ENCODE data around the gene BBLN.

BBLN gene

DNA sequence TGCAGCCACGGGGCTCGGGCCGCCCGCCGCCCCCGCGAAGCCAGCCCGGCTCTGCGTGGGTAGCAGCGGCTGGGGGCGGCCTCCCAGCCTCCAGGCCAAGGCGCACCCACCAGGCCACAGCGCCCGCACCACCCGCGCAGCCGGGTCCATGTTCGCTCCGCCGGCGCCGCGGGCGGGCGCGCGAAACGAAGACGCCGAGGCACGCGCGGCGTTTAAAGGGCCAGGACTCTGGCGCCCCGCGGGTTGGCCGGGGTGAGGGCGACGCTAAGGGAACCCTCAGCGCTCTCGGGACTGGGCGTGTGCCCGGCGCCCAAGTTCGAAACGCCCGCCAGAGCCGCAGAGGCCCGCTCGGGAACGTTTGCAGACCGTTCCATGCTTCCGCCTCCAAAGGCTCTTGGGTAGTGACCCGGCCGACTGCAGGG is 32.5 kb upstream of the BBLN start, which contains the start of gene PTGES2:
PTGES2 (minus strand) TSS at position 162 of the 422 bp plus-strand sequence; CDS start at position 150, 12 bp downstream.
- Histone ChIP-seq H3K27me3 (ENCODE audit: insufficient read depth, low read length) (no peaks in the 10 kb centered on the region), H3K4me2 (ENCODE audit: low read length) (peak within 1 kb of the TSS; percentile 94), H3K4me1 (ENCODE audit: insufficient read depth, low read length, severe bottlenecking) (peaks cover 26% of the 10 kb centered on the region), H3K79me2 (ENCODE audit: insufficient read depth, low read length) (peaks cover 10% of the 10 kb centered on the region), H3K4me3 (ENCODE audit: low read depth, low read length, poor library complexity, severe bottlenecking) (peak within 1 kb of the TSS; percentile 92), H3K9me2 (ENCODE audit: low read depth, low read length) (no peaks in the 10 kb centered on the region), H3K9me3 (ENCODE audit: low read length) (no peaks in the 10 kb centered on the region), H3K27ac (ENCODE audit: low read depth, low read length, poor library complexity, severe bottlenecking) (peak within 1 kb of the TSS; percentile 88), H3F3A (ENCODE audit: insufficient read depth, low read length) (no peaks in the 10 kb centered on the region), H2AFZ (ENCODE audit: low read length) (no peak within 1 kb of the TSS), H3K36me3 (ENCODE audit: insufficient read depth, low read length) (peaks cover 19% of the 10 kb centered on the region), H4K20me1 (ENCODE audit: insufficient read depth, low read length) (no peaks in the 10 kb centered on the region), H3K9ac (ENCODE audit: low read length) (peak within 1 kb of the TSS; percentile 88)
- TF ChIP-seq, protein P1, sequence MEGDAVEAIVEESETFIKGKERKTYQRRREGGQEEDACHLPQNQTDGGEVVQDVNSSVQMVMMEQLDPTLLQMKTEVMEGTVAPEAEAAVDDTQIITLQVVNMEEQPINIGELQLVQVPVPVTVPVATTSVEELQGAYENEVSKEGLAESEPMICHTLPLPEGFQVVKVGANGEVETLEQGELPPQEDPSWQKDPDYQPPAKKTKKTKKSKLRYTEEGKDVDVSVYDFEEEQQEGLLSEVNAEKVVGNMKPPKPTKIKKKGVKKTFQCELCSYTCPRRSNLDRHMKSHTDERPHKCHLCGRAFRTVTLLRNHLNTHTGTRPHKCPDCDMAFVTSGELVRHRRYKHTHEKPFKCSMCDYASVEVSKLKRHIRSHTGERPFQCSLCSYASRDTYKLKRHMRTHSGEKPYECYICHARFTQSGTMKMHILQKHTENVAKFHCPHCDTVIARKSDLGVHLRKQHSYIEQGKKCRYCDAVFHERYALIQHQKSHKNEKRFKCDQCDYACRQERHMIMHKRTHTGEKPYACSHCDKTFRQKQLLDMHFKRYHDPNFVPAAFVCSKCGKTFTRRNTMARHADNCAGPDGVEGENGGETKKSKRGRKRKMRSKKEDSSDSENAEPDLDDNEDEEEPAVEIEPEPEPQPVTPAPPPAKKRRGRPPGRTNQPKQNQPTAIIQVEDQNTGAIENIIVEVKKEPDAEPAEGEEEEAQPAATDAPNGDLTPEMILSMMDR (IDR thresholded peaks at IDR 0.05; ENCODE audit: low read length), result no peak
- TF ChIP-seq EZH2 (IDR thresholded peaks at IDR 0.05; ENCODE audit: borderline replicate concordance, low read length), result no peak

DNA sequence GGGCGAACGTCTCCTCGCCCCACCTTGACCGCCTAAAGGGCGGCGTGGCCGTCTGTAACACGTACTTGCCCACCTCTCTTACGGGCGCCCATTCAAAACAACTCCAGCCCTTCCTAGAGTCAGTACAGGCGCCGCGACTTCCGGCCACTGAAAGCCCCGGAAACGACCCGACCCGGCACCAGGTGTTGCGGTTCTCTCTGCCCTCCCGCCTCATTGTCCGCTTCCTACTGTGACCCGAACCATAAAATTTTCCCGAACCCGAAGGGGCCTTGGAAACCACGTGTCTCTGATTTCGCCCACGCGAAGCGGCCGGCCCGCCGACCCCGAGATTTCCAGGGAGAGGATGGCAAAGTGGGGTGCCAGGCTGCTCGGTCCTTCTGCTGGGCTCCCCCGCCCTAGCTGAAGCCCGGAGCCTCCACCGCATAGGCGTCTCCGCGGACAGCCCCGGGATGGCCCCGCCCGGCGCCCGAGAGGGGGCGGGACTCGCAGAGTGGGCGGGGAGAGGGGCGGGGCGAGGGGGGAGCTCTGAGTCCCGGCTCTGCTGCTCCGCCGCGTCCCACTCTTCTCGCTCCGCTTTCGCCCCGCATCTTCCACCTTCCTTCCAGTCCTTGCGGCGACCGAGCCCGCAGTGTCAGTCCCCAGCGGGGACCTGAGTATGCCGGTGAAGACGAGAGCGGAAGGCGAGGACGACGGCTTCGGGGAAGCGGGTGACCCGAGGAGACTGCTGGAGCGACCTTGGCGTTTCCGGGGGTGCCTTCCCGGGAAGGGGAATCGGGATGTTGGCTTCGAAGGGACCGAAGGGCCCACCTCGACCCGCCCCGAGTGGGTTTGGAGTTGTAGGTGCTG is 31.9 kb upstream of the BBLN start:
- H4K20me1 ChIP-seq (ENCODE audit: insufficient read depth, low read length), result no peaks in the 10 kb centered on the region
- H3K4me3 ChIP-seq (ENCODE audit: low read depth, low read length, poor library complexity, severe bottlenecking), result peak overlapping the region; percentile 92

DNA sequence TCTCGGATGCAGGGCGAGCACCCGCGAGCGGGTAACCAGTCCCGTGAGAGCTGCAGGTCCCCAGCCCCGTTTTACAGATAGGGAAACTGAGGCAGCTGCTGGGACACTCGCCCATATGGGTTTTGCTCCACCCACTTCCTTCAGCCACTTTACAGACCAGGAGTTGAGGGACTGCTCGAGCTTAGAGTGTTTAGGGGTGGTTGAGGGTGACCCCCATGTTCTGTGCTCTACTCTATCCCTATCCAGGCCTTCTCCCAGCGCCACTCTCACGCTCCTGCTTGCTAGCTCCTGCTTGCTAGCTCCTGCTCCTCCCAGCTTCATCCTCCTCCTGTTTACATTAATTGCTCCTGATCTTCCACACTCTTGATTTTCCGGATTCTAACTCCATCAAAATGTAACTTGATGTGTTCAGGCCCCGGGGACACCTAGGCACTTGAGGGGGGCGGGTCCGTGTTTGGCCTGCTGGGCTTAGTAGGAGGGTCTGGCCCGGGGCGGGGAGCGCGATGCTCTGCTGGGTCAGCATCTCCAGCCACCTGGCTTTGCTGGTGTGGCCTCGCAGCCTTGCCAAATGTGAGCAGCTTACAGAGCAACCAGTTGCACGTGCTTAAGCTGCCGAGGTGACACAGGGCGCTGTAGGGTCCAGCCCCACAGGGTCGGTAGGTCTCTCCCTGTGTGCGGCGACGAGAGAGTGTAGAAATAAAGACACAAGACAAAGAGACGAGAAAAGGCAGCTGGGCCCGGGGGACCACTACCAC is 31.1 kb upstream of the BBLN start:
- Histone ChIP-seq H3K4me3 (ENCODE audit: low read depth, low read length, poor library complexity, severe bottlenecking) (peak overlapping the region; percentile 92), H3K36me3 (ENCODE audit: insufficient read depth, low read length) (peaks cover 9% of the 10 kb centered on the region; the same call in 1 of the 2 replicates), H3K79me2 (ENCODE audit: insufficient read depth, low read length) (peaks cover 10% of the 10 kb centered on the region), H3K4me2 (ENCODE audit: low read length) (peak overlapping the region; percentile 94), H3K27ac (ENCODE audit: low read depth, low read length, poor library complexity, severe bottlenecking) (no peak overlapping the region), H3K27me3 (ENCODE audit: insufficient read depth, low read length) (no peaks in the 10 kb centered on the region), H3K9me2 (ENCODE audit: low read depth, low read length) (no peaks in the 10 kb centered on the region), H4K20me1 (ENCODE audit: insufficient read depth, low read length) (no peaks in the 10 kb centered on the region), H3K9me3 (ENCODE audit: low read length) (no peaks in the 10 kb centered on the region), H3F3A (ENCODE audit: insufficient read depth, low read length) (no peaks in the 10 kb centered on the region), H3K4me1 (ENCODE audit: insufficient read depth, low read length, severe bottlenecking) (peaks cover 26% of the 10 kb centered on the region), H2AFZ (ENCODE audit: low read length) (no peak overlapping the region), H3K9ac (ENCODE audit: low read length) (peak overlapping the region; percentile 88)
- TF ChIP-seq, protein P1 (IDR thresholded peaks at IDR 0.05; ENCODE audit: low read length), result no peak
- TF ChIP-seq EZH2 (IDR thresholded peaks at IDR 0.05; ENCODE audit: borderline replicate concordance, low read length), result no peak

More for the DNA sequence above, 31.9 kb upstream of the BBLN start:
- Histone ChIP-seq H3F3A (ENCODE audit: insufficient read depth, low read length) (no peaks in the 10 kb centered on the region), H3K36me3 (ENCODE audit: insufficient read depth, low read length) (peaks cover 14% of the 10 kb centered on the region), H3K9me3 (ENCODE audit: low read length) (no peaks in the 10 kb centered on the region), H3K9ac (ENCODE audit: low read length) (peak overlapping the region; percentile 88), H3K27ac (ENCODE audit: low read depth, low read length, poor library complexity, severe bottlenecking) (peak overlapping the region; percentile 88), H3K27me3 (ENCODE audit: insufficient read depth, low read length) (no peaks in the 10 kb centered on the region), H3K9me2 (ENCODE audit: low read depth, low read length) (no peaks in the 10 kb centered on the region), H2AFZ (ENCODE audit: low read length) (no peak overlapping the region), H3K79me2 (ENCODE audit: insufficient read depth, low read length) (peaks cover 10% of the 10 kb centered on the region), H3K4me1 (ENCODE audit: insufficient read depth, low read length, severe bottlenecking) (peaks cover 26% of the 10 kb centered on the region), H3K4me2 (ENCODE audit: low read length) (peak overlapping the region; percentile 94)
- TF ChIP-seq EZH2 (IDR thresholded peaks at IDR 0.05; ENCODE audit: borderline replicate concordance, low read length), result no peak
- TF ChIP-seq, protein P1 (IDR thresholded peaks at IDR 0.05; ENCODE audit: low read length), result no peak

Measured in OCI-LY1 (cell line).